Parietal lobe (tissue), 2 donors: ENCODE results near the gene TLCD1. TPM values are rescaled to one million over a fixed set of nuclear protein-coding genes. Genes with fewer than 3 reads are reported as not detected.

ENCODE experiments used
- small RNA-seq: library from RNA; depleted of rRNA; stranded (forward); fragments of <200 nt; gene quantifications from one replicate; pipeline ENCODE3, GENCODE V24; 2014; ENCODE audit warnings: low replicate concordance
- total RNA-seq: library from RNA; depleted of rRNA; stranded (reverse); fragments of >200 nt; gene quantifications from one replicate; pipeline ENCODE4 v1.2.3, GENCODE V29; 2014

The TLCD1 gene
- total RNA-seq: not detected

DNA sequence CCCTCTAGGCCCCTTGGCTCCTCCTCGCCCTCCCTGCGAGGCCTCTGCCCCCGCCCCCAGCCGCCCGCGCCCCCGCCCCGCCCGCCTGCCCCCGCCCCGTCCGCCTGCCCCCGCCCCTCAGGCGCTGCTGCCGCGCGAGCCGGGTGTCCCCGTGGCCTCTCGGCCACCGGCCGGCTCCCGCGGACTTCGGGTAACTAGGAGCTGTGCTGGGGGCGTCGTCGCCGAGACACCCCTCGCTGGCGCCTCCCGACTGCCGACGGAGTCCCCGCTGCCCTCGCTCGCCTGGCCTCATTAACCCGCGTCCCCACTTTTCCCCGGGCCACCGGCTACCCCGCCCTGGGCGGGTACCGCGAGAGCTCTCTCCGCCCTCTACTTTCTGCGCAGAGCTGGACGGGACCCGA, at the start of gene TLCD1:
TLCD1 (minus strand) TSS at position 8 of the 401 bp plus-strand sequence. CDS start 136 bp downstream, outside the sequence.

DNA sequence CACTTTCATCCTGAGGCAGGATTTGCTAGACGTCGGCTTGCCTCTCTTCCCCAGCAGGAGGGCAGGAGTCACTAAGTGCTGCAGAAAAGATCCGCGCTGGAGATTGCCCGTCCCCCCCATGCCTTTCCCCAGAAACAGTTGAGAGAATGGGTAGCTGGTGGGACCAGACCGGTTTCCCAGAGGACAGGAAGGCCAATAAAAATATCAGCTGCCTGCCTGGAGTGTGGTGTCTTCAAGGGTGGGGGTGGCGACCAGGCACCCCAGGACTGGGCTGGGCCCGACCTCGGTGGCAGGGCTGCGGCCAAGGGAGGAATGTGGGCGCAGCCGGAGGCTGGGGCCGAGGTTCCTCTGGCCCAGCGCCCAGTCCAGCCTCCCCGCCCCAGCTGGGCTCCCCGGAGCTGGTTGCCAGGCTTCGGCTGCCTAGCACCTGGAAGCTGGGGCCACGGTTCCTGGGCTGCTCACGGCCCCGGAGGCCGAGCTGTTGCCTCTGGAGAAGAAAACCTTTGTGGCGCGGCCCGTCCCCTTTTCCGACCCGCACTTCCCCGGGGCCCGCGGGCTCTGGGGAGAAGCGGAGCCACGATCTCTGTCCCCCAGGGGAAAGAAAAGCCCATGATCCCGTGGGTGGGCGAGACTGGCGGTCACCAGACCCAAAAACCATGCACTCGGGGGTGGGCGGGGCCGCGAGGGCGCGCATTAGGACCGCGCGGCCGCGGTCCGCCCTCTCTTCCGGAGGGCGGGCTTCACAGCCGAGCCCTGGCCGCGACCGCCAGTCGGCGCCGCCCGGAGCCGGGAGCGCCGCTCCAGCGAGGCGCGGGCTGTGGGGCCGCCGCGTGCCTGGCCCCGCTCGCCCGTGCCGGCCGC, 17.4 kb upstream of the TLCD1 start, which contains the start of gene TRAF4:
TRAF4 (plus strand) TSS at position 769 of the 861 bp plus-strand sequence. CDS start 102 bp downstream, outside the sequence.

DNA sequence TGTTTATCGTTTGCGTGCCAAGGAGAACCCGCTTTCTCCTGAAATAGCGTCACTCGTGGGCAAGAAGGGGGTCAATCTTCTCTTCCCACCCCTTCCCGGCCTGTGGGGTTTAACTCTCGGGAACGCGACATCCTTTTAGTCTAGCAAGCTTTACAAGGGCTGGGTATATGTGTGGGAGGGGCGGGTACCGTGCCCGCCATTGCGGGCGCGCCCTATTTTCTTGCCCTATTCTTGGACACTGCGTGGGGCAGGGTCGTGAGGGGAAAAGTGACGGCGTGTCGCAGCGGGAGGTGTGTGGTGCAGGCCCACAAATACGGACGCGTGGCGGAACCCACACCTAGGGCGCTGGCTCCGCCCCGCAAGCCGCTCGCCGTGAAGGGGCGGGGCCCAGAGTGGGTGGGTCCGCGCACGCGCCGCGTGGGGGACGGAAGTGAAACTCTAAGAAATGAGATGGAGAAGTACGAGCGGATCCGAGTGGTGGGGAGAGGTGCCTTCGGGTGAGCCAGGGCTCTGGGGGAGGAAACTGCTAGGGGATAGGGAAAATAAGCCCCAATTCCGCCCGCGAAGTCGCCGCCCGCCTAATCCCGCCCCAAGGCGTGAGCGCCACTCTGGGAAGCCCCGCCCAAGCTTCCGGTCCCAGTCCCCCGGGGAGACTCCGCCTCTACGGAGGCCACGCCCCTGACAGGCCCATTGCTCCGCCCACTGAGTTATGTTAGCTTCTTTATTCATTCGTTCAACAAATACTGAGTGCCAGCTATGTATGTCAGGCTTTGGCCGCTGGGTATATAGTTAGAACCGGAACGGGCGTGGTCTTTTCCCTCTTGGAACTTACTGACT, 2.5 kb upstream of the TLCD1 start, which contains the start of gene NEK8:
NEK8 (plus strand) TSS at position 425 of the 837 bp plus-strand sequence; CDS start at position 451, 26 bp downstream.

DNA sequence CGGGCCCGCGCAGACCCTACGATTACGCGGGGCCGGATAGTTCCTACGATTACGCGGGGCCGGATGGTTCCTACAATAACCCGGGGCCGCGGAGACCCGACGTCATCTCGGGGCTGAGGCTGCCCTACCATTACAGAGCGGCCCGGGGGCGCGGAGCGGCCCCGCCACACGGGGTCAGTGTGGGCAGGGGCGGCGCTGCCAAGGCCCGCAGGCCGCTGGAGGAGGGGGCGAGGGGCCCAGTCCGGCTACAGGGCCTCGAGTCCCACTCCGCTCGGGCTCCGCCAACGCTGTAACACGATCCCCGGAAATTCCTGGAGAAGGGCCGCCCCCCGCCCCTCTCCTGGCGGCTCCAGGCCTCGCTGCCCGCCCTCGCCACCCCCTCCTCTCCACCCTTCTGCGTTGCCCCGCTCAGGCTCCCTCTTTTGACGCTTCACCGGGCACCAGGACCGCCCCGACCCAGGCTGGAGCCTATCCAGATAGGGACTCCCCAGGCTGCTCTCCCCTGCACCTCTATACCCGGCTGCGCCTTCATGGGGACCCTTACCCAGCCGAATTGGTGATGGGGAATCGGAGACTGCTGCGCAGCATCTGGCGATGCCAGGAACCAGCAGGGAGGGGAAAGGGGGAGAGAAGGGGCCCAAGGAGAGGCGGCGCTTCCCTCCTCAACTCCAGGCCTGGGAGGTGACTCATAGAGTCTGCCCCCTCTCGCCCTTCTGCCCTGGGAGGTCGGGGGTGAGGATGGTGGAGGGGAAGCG, 8.3 kb downstream of the TLCD1 start, which contains the start of gene RAB34:
RAB34 (minus strand) TSS at position 291 of the 755 bp plus-strand sequence. CDS start 602 bp downstream, outside the sequence.

GRCh38 chr17:28711723-28712031, 14.4 kb downstream of the TLCD1 start, which contains the start of gene PROCA1:
TSS of gene PROCA1 (minus strand) at chr17:28711888. CDS start at chr17:28711660, 228 bp downstream.

Small RNAs within 50 kb of the gene (small RNA-seq; reads per million reads assigned to genes)
- gene SNORD42A (not detected), gene SNORD42B (not detected), gene SNORD4A (not detected), gene SNORD4B (not detected)

Other genes with a start within 250 kb of the TLCD1 start
- not detected for gene FOXN1, start 219.9 kb downstream of the TLCD1 start, total RNA-seq
- gene UNC119, start 173.6 kb downstream of the TLCD1 start, total RNA-seq: 34.4 TPM
- gene PIGS, start 154.7 kb downstream of the TLCD1 start, total RNA-seq: 24.4 TPM
- 71.1 TPM for gene ALDOC, start 149.3 kb downstream of the TLCD1 start, total RNA-seq
- gene SPAG5, start 127.2 kb downstream of the TLCD1 start, total RNA-seq: 17.8 TPM
- gene RSKR, start 112.0 kb downstream of the TLCD1 start, total RNA-seq: 62.0 TPM
- 200 TPM for gene BLTP2, start 81.1 kb downstream of the TLCD1 start, total RNA-seq
- gene SDF2, start 64.3 kb downstream of the TLCD1 start, total RNA-seq: 36.0 TPM
- gene SUPT6H, start 64.0 kb downstream of the TLCD1 start, total RNA-seq: 67.0 TPM
- 5.0 TPM for gene PROCA1, start 14.3 kb downstream of the TLCD1 start, total RNA-seq
- 15.3 TPM for gene RAB34, start 8.4 kb downstream of the TLCD1 start, total RNA-seq
- gene RPL23A, start 6.2 kb downstream of the TLCD1 start, total RNA-seq: 305 TPM
- gene NEK8, start 2.6 kb upstream of the TLCD1 start, total RNA-seq: 2.2 TPM
- 48.8 TPM for gene TRAF4, start 17.8 kb upstream of the TLCD1 start, total RNA-seq
- 17.8 TPM for gene FAM222B, start 116.6 kb upstream of the TLCD1 start, total RNA-seq
- 36.6 TPM for gene ERAL1, start 128.8 kb upstream of the TLCD1 start, total RNA-seq
- gene FLOT2, start 171.5 kb upstream of the TLCD1 start, total RNA-seq: 30.4 TPM
- 28.5 TPM for gene DHRS13, start 176.8 kb upstream of the TLCD1 start, total RNA-seq
- 32.2 TPM for gene PHF12, start 225.3 kb upstream of the TLCD1 start, total RNA-seq